ENCODE data around the gene TBC1D16.

The TBC1D16 gene

GRCh38 chr17:79891113-79891730 lies 144.4 kb downstream of the TBC1D16 start:
- Histone ChIP-seq H3K4me1 (ENCODE audit: control extremely low read depth in 1 of 4, control insufficient read depth in 4 of 4, insufficient read depth in 4 of 4, low read length in 3 of 4) (no peaks in the 10 kb centered on the region), H3K27ac (ENCODE audit: insufficient read depth in 1 of 2, low read depth in 1 of 2, low read length in 2 of 2, poor library complexity in 1 of 2, severe bottlenecking in 2 of 2) (no peak overlapping the region), H3K4me3 (ENCODE audit: control insufficient read depth in 1 of 7, extremely low read depth in 1 of 7, insufficient read depth in 4 of 7, low read depth in 2 of 7, low read length in 6 of 7) (no peak overlapping the region), H3K27me3 (replicated peaks in 2 of 5; ENCODE audit: control insufficient read depth in 4 of 5, insufficient read depth in 5 of 5, low read length in 4 of 5) (peaks cover 2 to 18% (median 14%) of the 10 kb centered on the region in 5 experiments), H3K9me3 (ENCODE audit: control extremely low read depth in 1 of 5, control insufficient read depth in 4 of 5, insufficient read depth in 2 of 5, low read depth in 1 of 5, low read length in 4 of 5) (no peaks in the 10 kb centered on the region), H3K36me3 (ENCODE audit: control insufficient read depth in 4 of 4, insufficient read depth in 4 of 4, low read length in 3 of 4) (no peaks in the 10 kb centered on the region)
- ChIA-PET POLR2A (no interaction called here), CTCF (interaction anchor here (0.9 to 1.5 kb wide), 3 partner anchors 9 to 10 kb away, joined by 3 to 7 read pairs (median 3); no protein-coding TSS in a partner anchor)
- no peak for DNase-seq
- 88% methylated on average over 16 of the region's 16 CpGs for WGBS (ENCODE audit: insufficient coverage)

GRCh38 chr17:79890706-79891105 lies 145.0 kb downstream of the TBC1D16 start:
- DNase-seq = no peak
- CTCF ChIA-PET = interaction anchor here (0.9 to 1.5 kb wide), 3 partner anchors 8 to 10 kb away, joined by 3 to 7 read pairs (median 3); no protein-coding TSS in a partner anchor
- no peaks in the 10 kb centered on the region for H3K36me3 ChIP-seq (ENCODE audit: control insufficient read depth in 4 of 4, insufficient read depth in 4 of 4, low read length in 3 of 4)
- no peaks in the 10 kb centered on the region for H3K9me3 ChIP-seq (ENCODE audit: control extremely low read depth in 1 of 5, control insufficient read depth in 4 of 5, insufficient read depth in 2 of 5, low read depth in 1 of 5, low read length in 4 of 5)
- no peaks in the 10 kb centered on the region for H3K4me1 ChIP-seq (ENCODE audit: control extremely low read depth in 1 of 4, control insufficient read depth in 4 of 4, insufficient read depth in 4 of 4, low read length in 3 of 4)
- POLR2A ChIA-PET = no interaction called here
- no peak overlapping the region for H3K27ac ChIP-seq (ENCODE audit: insufficient read depth in 1 of 2, low read depth in 1 of 2, low read length in 2 of 2, poor library complexity in 1 of 2, severe bottlenecking in 2 of 2)
- H3K4me3 ChIP-seq (ENCODE audit: control insufficient read depth in 1 of 7, extremely low read depth in 1 of 7, insufficient read depth in 4 of 7, low read depth in 2 of 7, low read length in 6 of 7) = no peak overlapping the region
- peaks cover 2 to 18% (median 14%) of the 10 kb centered on the region in 5 experiments for H3K27me3 ChIP-seq (replicated peaks in 2 of 5; ENCODE audit: control insufficient read depth in 4 of 5, insufficient read depth in 5 of 5, low read length in 4 of 5)
- 84% methylated on average over 9 of the region's 9 CpGs for WGBS (ENCODE audit: insufficient coverage)

GRCh38 chr17:79888811-79889634 lies 146.6 kb downstream of the TBC1D16 start:
- CTCF ChIA-PET = interaction anchor here (0.5 to 1.8 kb wide), 2 partner anchors 10 to 817 kb away, joined by 3 to 4 read pairs; no protein-coding TSS in a partner anchor
- Histone ChIP-seq H3K27ac (ENCODE audit: insufficient read depth in 1 of 2, low read depth in 1 of 2, low read length in 2 of 2, poor library complexity in 1 of 2, severe bottlenecking in 2 of 2) (no peak overlapping the region), H3K9me3 (ENCODE audit: control extremely low read depth in 1 of 5, control insufficient read depth in 4 of 5, insufficient read depth in 2 of 5, low read depth in 1 of 5, low read length in 4 of 5) (no peaks in the 10 kb centered on the region), H3K36me3 (ENCODE audit: control insufficient read depth in 4 of 4, insufficient read depth in 4 of 4, low read length in 3 of 4) (no peaks in the 10 kb centered on the region), H3K27me3 (replicated peaks in 2 of 5; ENCODE audit: control insufficient read depth in 4 of 5, insufficient read depth in 5 of 5, low read length in 4 of 5) (peaks cover 3 to 18% (median 14%) of the 10 kb centered on the region in 5 experiments), H3K4me3 (ENCODE audit: control insufficient read depth in 1 of 7, extremely low read depth in 1 of 7, insufficient read depth in 4 of 7, low read depth in 2 of 7, low read length in 6 of 7) (no peak overlapping the region), H3K4me1 (ENCODE audit: control extremely low read depth in 1 of 4, control insufficient read depth in 4 of 4, insufficient read depth in 4 of 4, low read length in 3 of 4) (no peaks in the 10 kb centered on the region)
- WGBS (ENCODE audit: insufficient coverage) = 90% methylated on average over 17 of the region's 22 CpGs
- POLR2A ChIA-PET = no interaction called here
- no peak for DNase-seq

- WGBS (ENCODE audit: insufficient coverage) = 100% methylated on average over 9 of the region's 17 CpGs
- H3K4me1 ChIP-seq (ENCODE audit: control extremely low read depth in 1 of 4, control insufficient read depth in 4 of 4, insufficient read depth in 4 of 4, low read length in 3 of 4) = no peaks in the 10 kb centered on the region
- CTCF ChIA-PET = interaction anchor here (1.1 to 1.8 kb wide), 3 partner anchors 9 to 14 kb away, joined by 3 to 4 read pairs (median 4); no protein-coding TSS in a partner anchor
- H3K27me3 ChIP-seq (replicated peaks in 2 of 5; ENCODE audit: control insufficient read depth in 4 of 5, insufficient read depth in 5 of 5, low read length in 4 of 5) = peaks cover 3 to 18% (median 14%) of the 10 kb centered on the region in 5 experiments
- DNase-seq = no peak
- H3K4me3 ChIP-seq (ENCODE audit: control insufficient read depth in 1 of 7, extremely low read depth in 1 of 7, insufficient read depth in 4 of 7, low read depth in 2 of 7, low read length in 6 of 7) = no peak overlapping the region
- no peak overlapping the region for H3K27ac ChIP-seq (ENCODE audit: insufficient read depth in 1 of 2, low read depth in 1 of 2, low read length in 2 of 2, poor library complexity in 1 of 2, severe bottlenecking in 2 of 2)
- H3K36me3 ChIP-seq (ENCODE audit: control insufficient read depth in 4 of 4, insufficient read depth in 4 of 4, low read length in 3 of 4) = no peaks in the 10 kb centered on the region
- POLR2A ChIA-PET = no interaction called here
- H3K9me3 ChIP-seq (ENCODE audit: control extremely low read depth in 1 of 5, control insufficient read depth in 4 of 5, insufficient read depth in 2 of 5, low read depth in 1 of 5, low read length in 4 of 5) = no peaks in the 10 kb centered on the region
Measured at GRCh38 chr17:79888009-79888540, 147.6 kb downstream of the TBC1D16 start.

- ChIA-PET POLR2A (no interaction called here), CTCF (interaction anchor here (1.1 to 1.8 kb wide), 3 partner anchors 9 to 14 kb away, joined by 3 to 4 read pairs (median 4); no protein-coding TSS in a partner anchor)
- H3K27ac ChIP-seq (ENCODE audit: insufficient read depth in 1 of 2, low read depth in 1 of 2, low read length in 2 of 2, poor library complexity in 1 of 2, severe bottlenecking in 2 of 2) = no peak overlapping the region
- no peak overlapping the region for H3K4me3 ChIP-seq (ENCODE audit: control insufficient read depth in 1 of 7, extremely low read depth in 1 of 7, insufficient read depth in 4 of 7, low read depth in 2 of 7, low read length in 6 of 7)
- 90% methylated on average over 11 of the region's 14 CpGs for WGBS (ENCODE audit: insufficient coverage)
- no peaks in the 10 kb centered on the region for H3K36me3 ChIP-seq (ENCODE audit: control insufficient read depth in 4 of 4, insufficient read depth in 4 of 4, low read length in 3 of 4)
- no peaks in the 10 kb centered on the region for H3K4me1 ChIP-seq (ENCODE audit: control extremely low read depth in 1 of 4, control insufficient read depth in 4 of 4, insufficient read depth in 4 of 4, low read length in 3 of 4)
- peaks cover 3 to 18% (median 14%) of the 10 kb centered on the region in 5 experiments for H3K27me3 ChIP-seq (replicated peaks in 2 of 5; ENCODE audit: control insufficient read depth in 4 of 5, insufficient read depth in 5 of 5, low read length in 4 of 5)
- no peaks in the 10 kb centered on the region for H3K9me3 ChIP-seq (ENCODE audit: control extremely low read depth in 1 of 5, control insufficient read depth in 4 of 5, insufficient read depth in 2 of 5, low read depth in 1 of 5, low read length in 4 of 5)
- no peak for DNase-seq
Measured at GRCh38 chr17:79887451-79887991, 148.2 kb downstream of the TBC1D16 start.

GRCh38 chr17:79883202-79883601 lies 152.5 kb downstream of the TBC1D16 start:
- peaks cover 0 to 4% (median 0%) of the 10 kb centered on the region in 5 experiments for H3K27me3 ChIP-seq (replicated peaks in 2 of 5; ENCODE audit: control insufficient read depth in 4 of 5, insufficient read depth in 5 of 5, low read length in 4 of 5)
- DNase-seq = no peak
- WGBS (ENCODE audit: insufficient coverage) = 93% methylated on average over 4 of the region's 7 CpGs
- H3K27ac ChIP-seq (ENCODE audit: insufficient read depth in 1 of 2, low read depth in 1 of 2, low read length in 2 of 2, poor library complexity in 1 of 2, severe bottlenecking in 2 of 2) = no peak overlapping the region
- H3K4me3 ChIP-seq (ENCODE audit: control insufficient read depth in 1 of 7, extremely low read depth in 1 of 7, insufficient read depth in 4 of 7, low read depth in 2 of 7, low read length in 6 of 7) = no peak overlapping the region
- no peaks in the 10 kb centered on the region for H3K4me1 ChIP-seq (ENCODE audit: control extremely low read depth in 1 of 4, control insufficient read depth in 4 of 4, insufficient read depth in 4 of 4, low read length in 3 of 4)
- POLR2A ChIA-PET = no interaction called here
- no peaks in the 10 kb centered on the region for H3K9me3 ChIP-seq (ENCODE audit: control extremely low read depth in 1 of 5, control insufficient read depth in 4 of 5, insufficient read depth in 2 of 5, low read depth in 1 of 5, low read length in 4 of 5)
- CTCF ChIA-PET = interaction anchor here (0.9 to 1.4 kb wide), 2 partner anchors 8 to 10 kb away, joined by 3 read pairs; no protein-coding TSS in a partner anchor
- H3K36me3 ChIP-seq (ENCODE audit: control insufficient read depth in 4 of 4, insufficient read depth in 4 of 4, low read length in 3 of 4) = no peaks in the 10 kb centered on the region
